ELF-1 (cell line): ENCODE measurements around the gene FRMD4A.
"Not testable (repeated sequence)": the region's sequence is repeated elsewhere in the genome, so short reads cannot be mapped to it uniquely, and the experiment has no call there.

Source experiments
- DNase-seq: peaks from one replicate; pipeline ENCODE4 v3.0.0-alpha.2; 2016; ENCODE audit warnings: low read depth, low spot score

FRMD4A gene

GRCh38 chr10:13984647-13985155 is 346.0 kb downstream of the FRMD4A start:
- no peak for DNase-seq

- DNase-seq, result no peak
These were observed 347.7 kb downstream of the FRMD4A start for GRCh38 chr10:13983035-13983434.

- no peak for DNase-seq
These were observed 352.1 kb downstream of the FRMD4A start for GRCh38 chr10:13978533-13979115.

GRCh38 chr10:13977861-13978532 is 352.7 kb downstream of the FRMD4A start:
- DNase-seq, result no peak

DNA sequence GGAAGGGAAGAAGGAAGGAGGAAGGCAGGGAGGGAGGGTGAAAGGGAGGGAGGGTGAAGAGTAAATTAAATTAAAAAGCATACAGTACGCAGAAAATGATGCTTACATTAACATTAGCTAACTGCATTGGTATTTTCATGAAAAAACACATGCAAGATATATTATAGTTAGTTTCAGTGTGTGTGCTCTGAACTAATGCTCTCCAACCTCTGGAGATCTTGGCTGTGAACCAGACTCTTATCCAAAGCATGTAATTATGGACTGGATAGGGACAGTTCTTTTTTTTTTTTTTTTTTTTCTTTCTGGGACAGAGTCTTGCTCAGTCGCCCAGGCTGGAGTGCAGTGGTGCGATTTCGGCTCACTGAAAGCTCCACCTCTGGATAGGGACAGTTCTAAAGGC is 357.0 kb downstream of the FRMD4A start:
- DNase-seq, result no peak

GRCh38 chr10:13972609-13973008 is 358.1 kb downstream of the FRMD4A start:
- no peak for DNase-seq

GRCh38 chr10:13971601-13972475 is 358.9 kb downstream of the FRMD4A start:
- DNase-seq, result peak; percentile 75

DNA sequence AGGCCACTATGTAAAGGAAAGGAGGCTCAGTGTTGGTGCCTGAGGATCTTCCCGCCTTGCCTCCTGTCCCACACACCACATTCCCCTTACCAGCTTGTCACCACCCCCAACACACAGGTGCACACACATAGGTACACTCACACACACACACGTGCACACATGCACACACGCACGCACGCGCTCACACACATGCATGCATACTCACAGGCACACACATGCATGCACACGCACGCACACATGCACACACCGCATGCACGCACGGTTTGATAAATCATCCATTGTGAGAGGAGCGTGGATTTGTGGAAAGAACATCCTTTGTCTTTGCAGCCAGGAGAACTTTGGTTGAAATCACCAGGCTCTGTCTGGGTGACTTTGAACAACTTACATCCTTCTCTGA is 359.8 kb downstream of the FRMD4A start:
- no peak for DNase-seq

GRCh38 chr10:13970236-13970956 is 360.3 kb downstream of the FRMD4A start:
- DNase-seq, result no peak

DNA sequence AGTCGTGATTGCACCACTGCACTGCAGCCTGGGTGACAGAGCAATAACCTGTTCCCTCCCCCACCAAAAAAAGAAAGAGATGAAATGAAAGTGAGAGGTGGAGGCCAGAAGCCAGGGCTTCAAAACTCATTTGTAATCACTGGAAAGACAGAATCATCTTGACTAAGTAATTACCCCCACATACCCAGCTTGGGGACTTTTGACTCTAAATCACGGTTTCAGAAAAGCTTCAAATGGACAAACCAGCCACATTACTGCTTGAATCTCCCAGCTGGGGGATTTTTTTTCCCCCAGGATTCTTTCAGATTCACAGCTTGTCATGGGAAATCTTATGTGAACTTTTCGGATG is 361.0 kb downstream of the FRMD4A start:
- no peak for DNase-seq

DNA sequence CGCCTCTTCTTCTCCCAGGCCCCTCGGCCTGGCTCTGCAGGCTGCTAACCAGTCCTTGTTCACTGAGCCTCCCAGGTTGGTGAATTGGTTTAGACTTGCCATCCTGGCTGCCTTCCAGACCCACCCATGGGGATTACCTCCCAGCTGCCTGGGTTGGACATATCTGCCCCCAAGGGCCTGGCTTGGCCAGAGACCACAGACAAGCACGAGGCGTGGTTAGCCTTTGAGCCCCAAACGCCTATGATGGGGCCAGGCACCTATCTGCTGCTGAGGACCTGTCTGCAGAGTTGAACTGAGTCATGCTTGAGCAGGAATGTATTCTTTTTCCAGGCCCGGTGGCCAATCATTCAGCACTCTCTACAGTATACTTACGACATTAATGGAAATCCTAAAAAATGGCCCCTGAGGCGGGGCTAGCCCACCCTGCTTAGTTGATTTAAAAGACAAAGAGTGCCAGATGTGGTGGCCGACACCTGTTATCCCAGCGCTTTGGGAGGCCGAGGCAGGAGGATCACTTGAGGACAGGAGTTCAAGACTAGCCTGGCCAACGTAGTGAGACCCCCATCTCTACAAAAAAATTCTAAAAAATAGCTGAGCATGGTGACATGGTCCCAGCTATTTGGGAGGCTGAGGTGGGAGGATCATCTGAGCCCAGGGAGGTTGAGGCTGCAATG is 361.5 kb downstream of the FRMD4A start:
- peak; percentile 53 for DNase-seq

- no peak for DNase-seq
These were observed 368.9 kb downstream of the FRMD4A start for GRCh38 chr10:13961853-13962252.

DNA sequence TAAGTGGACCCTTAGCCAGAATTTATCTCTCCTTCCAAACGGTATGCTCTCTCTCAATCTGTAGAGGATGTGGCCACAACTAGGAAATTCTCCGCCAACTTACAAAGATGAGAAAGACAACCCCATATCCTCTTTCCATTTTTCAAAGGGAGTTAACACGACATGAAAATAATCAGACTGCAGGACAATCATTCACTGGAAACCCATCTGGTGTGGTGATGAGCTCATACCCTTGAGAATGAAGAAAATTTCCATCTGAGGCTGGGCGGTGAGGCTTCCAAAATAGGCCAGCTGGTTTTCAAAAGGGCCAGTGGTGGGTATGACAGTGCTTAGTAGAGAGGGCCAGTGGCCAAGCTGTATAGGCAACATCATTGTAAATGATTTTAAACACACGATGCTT is 369.6 kb downstream of the FRMD4A start:
- DNase-seq, result no peak

- DNase-seq, result no peak
These were observed 370.1 kb downstream of the FRMD4A start for GRCh38 chr10:13960603-13961002.

DNA sequence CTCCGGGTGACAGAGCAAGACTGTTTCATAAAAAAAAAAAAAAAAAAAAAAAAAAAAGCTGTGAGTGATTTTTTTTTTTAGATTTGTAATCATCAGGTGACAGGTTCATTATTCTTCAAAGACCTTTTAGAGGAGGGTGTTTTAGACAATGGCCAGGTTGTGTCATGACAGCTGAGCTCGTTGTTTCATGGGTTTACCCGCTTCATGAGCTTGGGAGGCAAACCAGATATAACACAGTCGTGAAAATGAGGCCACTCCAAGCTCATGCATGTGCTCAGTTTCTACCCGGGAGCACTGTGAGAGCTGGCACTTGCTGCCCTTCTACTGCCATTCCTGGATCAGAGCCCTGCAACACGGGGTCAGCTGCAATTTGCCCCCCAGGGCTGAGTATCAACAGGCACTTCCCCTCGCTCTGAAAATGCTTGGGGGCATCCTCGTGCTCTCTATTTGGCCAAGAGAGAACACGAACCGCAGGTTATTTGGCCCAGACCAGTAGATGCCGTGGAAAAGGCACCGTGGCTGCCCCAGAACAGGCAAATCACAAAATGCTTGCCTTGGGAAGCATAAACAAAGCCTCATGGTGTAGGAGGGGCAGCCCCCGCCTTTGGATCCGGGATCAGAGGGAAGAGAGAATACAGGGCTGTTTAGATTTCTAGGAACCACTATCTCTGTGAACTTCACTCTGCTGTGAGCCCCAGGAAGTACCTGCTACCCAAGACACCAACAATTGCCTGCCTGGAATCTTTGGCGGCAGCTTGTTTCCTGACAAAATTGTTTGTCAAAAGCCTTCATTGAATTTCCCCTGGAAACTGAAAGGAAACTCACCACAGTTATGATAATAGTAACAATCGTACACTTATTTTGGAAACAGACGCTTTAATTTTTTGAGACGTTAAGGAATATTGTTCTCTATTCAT is 371.0 kb downstream of the FRMD4A start:
- DNase-seq, result peak; percentile 63

GRCh38 chr10:13957856-13958255 is 372.9 kb downstream of the FRMD4A start:
- DNase-seq, result no peak

DNA sequence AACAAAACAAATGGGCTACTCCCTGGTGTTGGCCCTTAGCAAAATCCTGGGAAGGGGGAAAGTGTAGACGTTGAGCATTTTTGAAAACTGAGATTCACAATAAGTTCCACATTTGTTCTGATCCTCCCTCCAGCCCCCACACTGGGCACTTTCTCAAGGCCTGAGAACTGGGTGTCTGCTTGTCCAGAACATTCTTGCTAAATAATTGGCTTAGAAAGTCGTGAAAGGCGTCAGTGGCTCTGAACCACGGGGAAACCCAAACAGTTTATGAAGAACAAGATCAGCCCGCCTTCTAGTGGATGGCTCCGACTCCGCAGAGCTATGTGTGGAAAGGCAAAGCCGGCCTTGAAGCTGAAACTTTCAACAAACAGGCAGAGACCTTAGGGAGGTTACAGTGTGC is 373.9 kb downstream of the FRMD4A start:
- DNase-seq, result no peak

- no peak for DNase-seq
These were observed 375.2 kb downstream of the FRMD4A start for GRCh38 chr10:13955409-13956068.

- not testable (repeated sequence) for DNase-seq
These were observed 376.5 kb downstream of the FRMD4A start for GRCh38 chr10:13954195-13954594.

DNA sequence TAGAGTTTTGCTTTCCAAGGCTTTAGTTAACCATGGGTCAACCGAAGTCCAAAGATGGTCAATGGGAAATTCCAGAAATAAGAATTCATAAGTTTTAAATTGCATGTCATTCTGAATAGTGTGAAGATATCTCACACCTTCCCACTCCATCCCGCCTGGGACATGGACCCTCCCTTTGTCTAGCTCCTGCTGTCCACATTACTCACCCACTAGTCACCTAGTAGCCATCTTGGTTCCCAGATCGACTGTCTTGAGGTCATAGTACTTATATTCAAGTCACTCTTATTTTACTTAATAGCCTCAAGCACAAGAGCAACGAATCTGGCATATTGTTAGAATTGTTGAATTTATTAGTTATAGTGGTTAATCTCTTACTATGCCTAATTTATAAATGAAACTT is 377.4 kb downstream of the FRMD4A start:
- DNase-seq, result no peak
